ENCODE measurements around the gene ERGIC1.

GRCh38 chr5:172849606-172850453, 15.8 kb downstream of the ERGIC1 start:
- TF ChIP-seq POLR2A (IDR thresholded peaks at IDR 0.05) = no peak
- TF ChIP-seq, protein P1, sequence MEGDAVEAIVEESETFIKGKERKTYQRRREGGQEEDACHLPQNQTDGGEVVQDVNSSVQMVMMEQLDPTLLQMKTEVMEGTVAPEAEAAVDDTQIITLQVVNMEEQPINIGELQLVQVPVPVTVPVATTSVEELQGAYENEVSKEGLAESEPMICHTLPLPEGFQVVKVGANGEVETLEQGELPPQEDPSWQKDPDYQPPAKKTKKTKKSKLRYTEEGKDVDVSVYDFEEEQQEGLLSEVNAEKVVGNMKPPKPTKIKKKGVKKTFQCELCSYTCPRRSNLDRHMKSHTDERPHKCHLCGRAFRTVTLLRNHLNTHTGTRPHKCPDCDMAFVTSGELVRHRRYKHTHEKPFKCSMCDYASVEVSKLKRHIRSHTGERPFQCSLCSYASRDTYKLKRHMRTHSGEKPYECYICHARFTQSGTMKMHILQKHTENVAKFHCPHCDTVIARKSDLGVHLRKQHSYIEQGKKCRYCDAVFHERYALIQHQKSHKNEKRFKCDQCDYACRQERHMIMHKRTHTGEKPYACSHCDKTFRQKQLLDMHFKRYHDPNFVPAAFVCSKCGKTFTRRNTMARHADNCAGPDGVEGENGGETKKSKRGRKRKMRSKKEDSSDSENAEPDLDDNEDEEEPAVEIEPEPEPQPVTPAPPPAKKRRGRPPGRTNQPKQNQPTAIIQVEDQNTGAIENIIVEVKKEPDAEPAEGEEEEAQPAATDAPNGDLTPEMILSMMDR (IDR thresholded peaks at IDR 0.05) = no peak

All from testis (tissue), 2 donors.